K562 (cell line): ENCODE measurements around the gene MYCL. TPM values are rescaled to one million over a fixed set of nuclear protein-coding genes. Genes with fewer than 3 reads are reported as not detected.

Source experiments
- BCL6 ChIP-seq: fragments of 250-450 bp; sonication (Bioruptor Pico); IDR thresholded peaks from 2 replicates; pipeline ENCODE4 v1.4.0; 2020
- BRF2 ChIP-seq: IDR thresholded peaks from 3 replicates; pipeline ENCODE4 v1.6.1; 2011; ENCODE audit warnings: borderline replicate concordance, mild to moderate bottlenecking; ENCODE audit not compliant: insufficient read length, insufficient read depth
- EP300 ChIP-seq: IDR thresholded peaks from 2 replicates; pipeline ENCODE4 v1.6.1; 2012; ENCODE audit warnings: low read length, improper control_type of control experiment
- FOXA3 ChIP-seq, 2 experiments: fragments of 450-650 bp in 1 of 2; sonication (generic) in 1 of 2; formaldehyde crosslinking; IDR thresholded peaks in 1 of 2; conservative IDR thresholded peaks in 1 of 2; 2 replicates each; pipeline versions ENCODE4 v1.4.0 to v1.8.0; 2020 to 2022; ENCODE audit warnings: mild to moderate bottlenecking in 2 of 2, missing genetic modification reagents in 1 of 2
- NR4A1 ChIP-seq, 2 experiments: fragments of 250-450 bp in 1 of 2; fragments of 450-650 bp in 1 of 2; sonication (Bioruptor Pico) in 1 of 2; IDR thresholded peaks; 2 replicates each; pipeline versions ENCODE4 v1.4.0 to v1.6.1; 2016 to 2020; ENCODE audit warnings: mild to moderate bottlenecking in 2 of 2, missing compliant biosample characterization in 1 of 2, missing genetic modification characterization in 1 of 2, moderate library complexity in 1 of 2
- PHTF2 ChIP-seq: fragments of 250-450 bp; sonication (Bioruptor Pico); IDR thresholded peaks from 2 replicates; pipeline ENCODE4 v1.5.0; 2021; ENCODE audit warnings: mild to moderate bottlenecking
- POLR2B ChIP-seq: fragments of 450-650 bp; IDR thresholded peaks from 2 replicates; pipeline ENCODE4 v1.6.1; 2018; ENCODE audit warnings: low read depth; ENCODE audit not compliant: partially characterized antibody
- PRMT5 ChIP-seq: sonication (generic); formaldehyde crosslinking; IDR thresholded peaks from 2 replicates; pipeline ENCODE4 v1.5.0; 2020; ENCODE audit warnings: missing genetic modification reagents
- SIX5 ChIP-seq, 2 experiments: IDR thresholded peaks; 2 replicates each; pipeline ENCODE4 v1.6.1; 2011; ENCODE audit warnings: low read length in 2 of 2, borderline replicate concordance in 1 of 2, low read depth in 1 of 2, mild to moderate bottlenecking in 1 of 2, moderate library complexity in 1 of 2; ENCODE audit not compliant: insufficient read depth in 1 of 2
- SP2 ChIP-seq: IDR thresholded peaks from 2 replicates; pipeline ENCODE4 v1.6.1; 2011; ENCODE audit warnings: mild to moderate bottlenecking, low read depth, low read length, moderate library complexity; ENCODE audit not compliant: poor library complexity, severe bottlenecking; ENCODE audit errors: extremely low read depth
- YBX1 ChIP-seq: fragments of 450-650 bp; IDR thresholded peaks from 2 replicates; pipeline ENCODE4 v1.7.1; 2016; ENCODE audit warnings: mild to moderate bottlenecking
- ZBTB2 ChIP-seq: fragments of 450-650 bp; IDR thresholded peaks from 2 replicates; pipeline ENCODE4 v1.6.1; 2016; ENCODE audit warnings: antibody characterized with exemption
- ZNF212 ChIP-seq: fragments of 450-650 bp; formaldehyde crosslinking; IDR thresholded peaks from 2 replicates; pipeline ENCODE4 v1.4.0; 2020; ENCODE audit warnings: mild to moderate bottlenecking
- ZNF407 ChIP-seq: fragments of 450-650 bp; IDR thresholded peaks from 2 replicates; pipeline ENCODE4 v1.6.1; 2016; ENCODE audit warnings: low read depth
- ZNF57 ChIP-seq: fragments of 450-650 bp; formaldehyde crosslinking; IDR thresholded peaks from 2 replicates; pipeline ENCODE4 v1.4.0; 2020; ENCODE audit warnings: mild to moderate bottlenecking, moderate library complexity
- polyA plus RNA-seq, 8 experiments: library from polyadenylated mRNA; depleted of rRNA in 4 of 8; stranded (reverse) in 5 of 8; unstranded in 3 of 8; fragments of >200 nt; fragmentation: Nextera tagmentation in 2 of 8; fragmentation: Illumina TruSeq in 1 of 8; extraction: Ambion mirVana in 2 of 8; extraction: Trizol in 1 of 8; gene quantifications; 2 replicates each; pipeline versions ENCODE4 v1.2.1 to v1.2.3, GENCODE V29; 2011 to 2014; ENCODE audit warnings: inconsistent platforms in 1 of 8, missing spikeins in 1 of 8
- total RNA-seq, 7 experiments: library from RNA; depleted of rRNA in 6 of 7; stranded (reverse); fragments of >200 nt in 6 of 7; fragmentation: Illumina TruSeq in 2 of 7; extraction: Trizol in 2 of 7; gene quantifications; 2 replicates each; pipeline versions ENCODE4 v1.2.1 to v1.2.3, GENCODE V29; 2011 to 2021; ENCODE audit warnings: low replicate concordance in 1 of 7

The MYCL gene
- total and polyA plus RNA-seq, 9 of the 15 experiments (the other 6 are each of a cell fraction or from before 2014, with no cell fraction given): 3.5 to 22.0 (median 12.8) TPM

- TF ChIP-seq ZNF407: no peak; the same call in 1 of the 2 replicates
- TF ChIP-seq POLR2B: peak; percentile 42
- TF ChIP-seq SIX5 (IDR thresholded peaks at IDR 0.05; ENCODE audit: borderline replicate concordance in 1 of 2, insufficient read depth in 1 of 2, low read depth in 1 of 2, low read length in 2 of 2): no peak
- TF ChIP-seq NR4A1 (CRISPR knock-in tag; IDR thresholded peaks at IDR 0.05): no peak
- TF ChIP-seq NR4A1 (tag; IDR thresholded peaks at IDR 0.05): no peak
- no peak for TF ChIP-seq SP2
- TF ChIP-seq FOXA3 (CRISPR knock-in tag; conservative IDR thresholded peaks at IDR 0.05 in 1 of 2, IDR thresholded peaks at IDR 0.05 in 1 of 2): peak in 1 of 2 experiments; percentile 63; a peak in 2 of 4 replicates
- TF ChIP-seq YBX1: no peak
- 0 out of 2 replicates have a peak, but pooled peaks have one; percentile 20 for TF ChIP-seq BCL6 (CRISPR knock-in tag)
- no peak for TF ChIP-seq PRMT5
- TF ChIP-seq ZNF212: no peak
- no peak for TF ChIP-seq PHTF2
- no peak for TF ChIP-seq ZNF57
- peak; percentile 97 for TF ChIP-seq EP300
- TF ChIP-seq ZBTB2: peak; percentile 91
- TF ChIP-seq BRF2: no peak
Measured at GRCh38 chr1:39892601-39893595, 8.8 kb downstream of the MYCL start (continued).
